SIG-M5 (cell line): ENCODE data around the gene NTF4.
"Not testable (repeated sequence)": the region's sequence is repeated elsewhere in the genome, so short reads cannot be mapped to it uniquely, and the experiment has no call there.

Source experiments
- DNase-seq: peaks from one replicate; lab custom pipeline; 2025; lab: John Stamatoyannopoulos, UW

NTF4 gene

GRCh38 chr19:49056902-49057596, 7.6 kb downstream of the NTF4 start:
- not testable (repeated sequence) for DNase-seq

GRCh38 chr19:49056101-49056901, 8.3 kb downstream of the NTF4 start:
- no peak for DNase-seq

- DNase-seq = not testable (repeated sequence)
These were observed 14.1 kb downstream of the NTF4 start for GRCh38 chr19:49050376-49051033.

- not testable (repeated sequence) for DNase-seq
These were observed 14.8 kb downstream of the NTF4 start for GRCh38 chr19:49049834-49050233.

GRCh38 chr19:49049011-49049410, 15.6 kb downstream of the NTF4 start, which contains the start of gene CGB8:
CGB8 (minus strand) TSS chr19:49049111; CDS start chr19:49048739, 372 bp downstream.
- DNase-seq = not testable (repeated sequence)

GRCh38 chr19:49043548-49043947, 21.1 kb downstream of the NTF4 start, which contains the start of gene CGB5:
CGB5 (plus strand) TSS chr19:49043848; CDS start chr19:49044210, 362 bp downstream.
- DNase-seq = not testable (repeated sequence)

GRCh38 chr19:49042666-49043065, 22.0 kb downstream of the NTF4 start:
- DNase-seq = not testable (repeated sequence)

GRCh38 chr19:49042177-49042576, 22.4 kb downstream of the NTF4 start:
- no peak for DNase-seq

GRCh38 chr19:49039736-49040135, 24.9 kb downstream of the NTF4 start:
- not testable (repeated sequence) for DNase-seq

GRCh38 chr19:49038557-49039276, 25.9 kb downstream of the NTF4 start:
- not testable (repeated sequence) for DNase-seq

GRCh38 chr19:49038111-49038510, 26.5 kb downstream of the NTF4 start:
- not testable (repeated sequence) for DNase-seq

- DNase-seq = not testable (repeated sequence)
These were observed 27.8 kb downstream of the NTF4 start, which contains the start of gene CGB1 for GRCh38 chr19:49036815-49037214. CGB1 (minus strand) TSS chr19:49036895; CDS start chr19:49036711, 184 bp downstream.

- not testable (repeated sequence) for DNase-seq
These were observed 32.8 kb downstream of the NTF4 start, which contains the start of gene CGB2 for GRCh38 chr19:49031642-49032301. CGB2 (plus strand) TSS chr19:49031890; CDS start chr19:49032096, 206 bp downstream.

GRCh38 chr19:49030323-49030722, 34.3 kb downstream of the NTF4 start:
- DNase-seq = not testable (repeated sequence)

- not testable (repeated sequence) for DNase-seq
These were observed 34.9 kb downstream of the NTF4 start for GRCh38 chr19:49029749-49030148.

- DNase-seq = not testable (repeated sequence)
These were observed 35.9 kb downstream of the NTF4 start for GRCh38 chr19:49028686-49029085.

- not testable (repeated sequence) for DNase-seq
These were observed 39.0 kb downstream of the NTF4 start for GRCh38 chr19:49025599-49025998.

GRCh38 chr19:49025088-49025487, 39.5 kb downstream of the NTF4 start:
- not testable (repeated sequence) for DNase-seq

GRCh38 chr19:49024233-49024632, 40.4 kb downstream of the NTF4 start, which contains the start of gene CGB3:
CGB3 (minus strand) TSS chr19:49024333; CDS start chr19:49023971, 362 bp downstream.
- DNase-seq = not testable (repeated sequence)

GRCh38 chr19:49022116-49022515, 42.5 kb downstream of the NTF4 start:
- DNase-seq = no peak
